ENCODE data around the gene MISP.

The MISP gene

DNA sequence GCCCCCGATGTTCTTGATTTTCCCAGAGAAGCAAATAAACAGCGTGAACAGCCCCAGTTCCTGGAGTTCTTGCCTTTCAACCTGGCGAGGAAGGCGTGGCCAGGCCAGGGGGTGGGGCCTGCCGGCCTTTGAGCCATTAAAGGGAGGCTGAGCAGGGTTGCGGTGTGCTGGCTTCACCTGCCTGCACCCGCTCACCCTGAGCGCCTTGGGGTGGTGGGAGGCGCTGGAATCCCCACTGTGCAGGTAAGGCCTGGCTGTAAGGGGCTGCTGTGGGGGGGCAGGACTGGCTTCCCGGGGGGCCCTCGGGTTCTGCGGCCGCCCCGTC lies 2.7 kb upstream of the MISP start:
- TF ChIP-seq, protein P1, sequence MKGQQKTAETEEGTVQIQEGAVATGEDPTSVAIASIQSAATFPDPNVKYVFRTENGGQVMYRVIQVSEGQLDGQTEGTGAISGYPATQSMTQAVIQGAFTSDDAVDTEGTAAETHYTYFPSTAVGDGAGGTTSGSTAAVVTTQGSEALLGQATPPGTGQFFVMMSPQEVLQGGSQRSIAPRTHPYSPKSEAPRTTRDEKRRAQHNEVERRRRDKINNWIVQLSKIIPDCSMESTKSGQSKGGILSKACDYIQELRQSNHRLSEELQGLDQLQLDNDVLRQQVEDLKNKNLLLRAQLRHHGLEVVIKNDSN (IDR thresholded peaks at IDR 0.05), result no peak
- TF ChIP-seq EP300 (IDR thresholded peaks at IDR 0.05; ENCODE audit: borderline replicate concordance), result no peak
- TF ChIP-seq NFIC (IDR thresholded peaks at IDR 0.05), result no peak
- TF ChIP-seq, protein P2, sequence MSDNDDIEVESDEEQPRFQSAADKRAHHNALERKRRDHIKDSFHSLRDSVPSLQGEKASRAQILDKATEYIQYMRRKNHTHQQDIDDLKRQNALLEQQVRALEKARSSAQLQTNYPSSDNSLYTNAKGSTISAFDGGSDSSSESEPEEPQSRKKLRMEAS (IDR thresholded peaks at IDR 0.05), result no peak
- TF ChIP-seq TEAD4 (IDR thresholded peaks at IDR 0.05), result no peak
- no peak for TF ChIP-seq FOXM1 (IDR thresholded peaks at IDR 0.05; ENCODE audit: borderline replicate concordance, low read depth)
- TF ChIP-seq TAF1 (IDR thresholded peaks at IDR 0.05; ENCODE audit: low read depth), result no peak
- TF ChIP-seq TCF12 (IDR thresholded peaks at IDR 0.05; ENCODE audit: low read depth), result no peak
- TF ChIP-seq YY1 (IDR thresholded peaks at IDR 0.05; ENCODE audit: low read depth), result no peak
- TF ChIP-seq, protein P3, sequence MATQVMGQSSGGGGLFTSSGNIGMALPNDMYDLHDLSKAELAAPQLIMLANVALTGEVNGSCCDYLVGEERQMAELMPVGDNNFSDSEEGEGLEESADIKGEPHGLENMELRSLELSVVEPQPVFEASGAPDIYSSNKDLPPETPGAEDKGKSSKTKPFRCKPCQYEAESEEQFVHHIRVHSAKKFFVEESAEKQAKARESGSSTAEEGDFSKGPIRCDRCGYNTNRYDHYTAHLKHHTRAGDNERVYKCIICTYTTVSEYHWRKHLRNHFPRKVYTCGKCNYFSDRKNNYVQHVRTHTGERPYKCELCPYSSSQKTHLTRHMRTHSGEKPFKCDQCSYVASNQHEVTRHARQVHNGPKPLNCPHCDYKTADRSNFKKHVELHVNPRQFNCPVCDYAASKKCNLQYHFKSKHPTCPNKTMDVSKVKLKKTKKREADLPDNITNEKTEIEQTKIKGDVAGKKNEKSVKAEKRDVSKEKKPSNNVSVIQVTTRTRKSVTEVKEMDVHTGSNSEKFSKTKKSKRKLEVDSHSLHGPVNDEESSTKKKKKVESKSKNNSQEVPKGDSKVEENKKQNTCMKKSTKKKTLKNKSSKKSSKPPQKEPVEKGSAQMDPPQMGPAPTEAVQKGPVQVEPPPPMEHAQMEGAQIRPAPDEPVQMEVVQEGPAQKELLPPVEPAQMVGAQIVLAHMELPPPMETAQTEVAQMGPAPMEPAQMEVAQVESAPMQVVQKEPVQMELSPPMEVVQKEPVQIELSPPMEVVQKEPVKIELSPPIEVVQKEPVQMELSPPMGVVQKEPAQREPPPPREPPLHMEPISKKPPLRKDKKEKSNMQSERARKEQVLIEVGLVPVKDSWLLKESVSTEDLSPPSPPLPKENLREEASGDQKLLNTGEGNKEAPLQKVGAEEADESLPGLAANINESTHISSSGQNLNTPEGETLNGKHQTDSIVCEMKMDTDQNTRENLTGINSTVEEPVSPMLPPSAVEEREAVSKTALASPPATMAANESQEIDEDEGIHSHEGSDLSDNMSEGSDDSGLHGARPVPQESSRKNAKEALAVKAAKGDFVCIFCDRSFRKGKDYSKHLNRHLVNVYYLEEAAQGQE (IDR thresholded peaks at IDR 0.05; ENCODE audit: low read depth), result no peak
- no peak for TF ChIP-seq EGR1 (IDR thresholded peaks at IDR 0.05)
- TF ChIP-seq ZBTB7A (IDR thresholded peaks at IDR 0.05; ENCODE audit: low read depth), result no peak
- no peak for TF ChIP-seq CEBPB (IDR thresholded peaks at IDR 0.05)

DNA sequence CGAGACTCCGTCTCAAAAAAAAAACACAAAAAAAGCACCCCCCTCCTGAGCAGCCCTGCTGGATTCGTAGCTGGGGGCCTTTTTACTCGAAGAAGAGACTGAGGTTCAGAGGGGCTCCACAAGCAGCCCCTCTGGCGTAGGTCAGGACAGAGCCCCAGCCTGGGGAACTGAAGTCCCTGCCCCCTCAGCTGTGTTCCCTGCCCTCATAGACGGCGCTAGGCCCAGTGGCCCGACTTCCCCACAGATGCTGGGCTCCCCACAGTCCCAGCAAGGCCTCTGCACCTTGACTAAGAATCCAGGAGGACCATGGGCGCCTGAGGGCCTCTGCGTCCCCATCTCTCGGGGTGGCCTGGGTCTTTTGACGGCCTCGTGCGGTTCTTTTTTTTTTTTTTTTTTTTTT lies 1.1 kb upstream of the MISP start:
- no peak for TF ChIP-seq CREB1 (IDR thresholded peaks at IDR 0.05; ENCODE audit: low read depth)
- no peak for TF ChIP-seq TEAD4 (IDR thresholded peaks at IDR 0.05)
- TF ChIP-seq YY1 (IDR thresholded peaks at IDR 0.05; ENCODE audit: low read depth), result no peak
- no peak for TF ChIP-seq EP300 (IDR thresholded peaks at IDR 0.05; ENCODE audit: borderline replicate concordance)
- TF ChIP-seq, protein P1 (IDR thresholded peaks at IDR 0.05), result no peak
- no peak for TF ChIP-seq ZBTB7A (IDR thresholded peaks at IDR 0.05; ENCODE audit: low read depth)
- TF ChIP-seq RAD21 (IDR thresholded peaks at IDR 0.05; ENCODE audit: low read depth), result no peak
- TF ChIP-seq, protein P3 (IDR thresholded peaks at IDR 0.05; ENCODE audit: low read depth), result no peak
- no peak for TF ChIP-seq FOXM1 (IDR thresholded peaks at IDR 0.05; ENCODE audit: borderline replicate concordance, low read depth)
- no peak for TF ChIP-seq TCF12 (IDR thresholded peaks at IDR 0.05; ENCODE audit: low read depth)
- no peak for TF ChIP-seq EGR1 (IDR thresholded peaks at IDR 0.05)
- no peak for TF ChIP-seq CEBPB (IDR thresholded peaks at IDR 0.05)
- no peak for TF ChIP-seq NFIC (IDR thresholded peaks at IDR 0.05)

DNA sequence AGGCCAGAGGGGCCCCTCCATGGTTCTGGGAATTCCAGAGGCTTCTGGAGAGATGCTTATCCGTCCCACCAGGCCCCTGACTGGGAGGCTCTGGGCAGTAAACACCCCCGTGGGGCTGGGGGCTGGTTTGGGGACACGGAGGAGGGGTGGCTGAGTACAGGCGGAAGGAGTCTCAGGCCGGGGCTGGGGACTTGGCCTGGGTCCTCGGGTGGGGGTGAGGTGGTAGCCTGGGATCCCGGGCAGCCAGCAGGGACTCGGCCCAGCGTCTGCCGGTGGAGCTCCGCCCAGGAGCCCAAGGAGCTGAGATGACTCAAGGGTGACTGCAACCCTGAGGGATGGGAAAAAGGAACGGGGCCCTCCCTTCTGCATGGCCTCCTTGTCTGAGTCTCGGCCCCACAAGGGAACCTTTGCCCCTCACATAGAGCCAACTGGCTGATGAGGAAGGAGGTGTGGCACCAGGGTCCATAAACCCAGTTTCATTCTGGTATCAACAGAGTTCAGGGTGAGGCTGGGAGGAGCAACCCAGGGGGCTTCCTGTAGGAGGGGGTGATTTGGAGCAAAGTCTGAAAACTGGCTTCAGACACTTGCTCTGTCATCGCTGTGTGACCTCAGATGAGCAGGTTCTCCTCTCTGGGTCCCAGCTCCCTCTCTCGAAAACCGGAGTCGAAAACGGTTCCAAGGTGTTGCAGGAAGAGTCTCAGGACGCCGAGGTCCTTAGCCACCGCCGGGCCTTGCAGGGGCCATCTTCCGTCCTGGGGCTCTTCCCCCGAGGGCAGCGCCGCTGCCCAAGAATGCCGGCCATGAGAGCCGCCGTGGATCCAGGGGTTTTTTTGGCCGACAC lies 809 bp downstream of the MISP start:
- TF ChIP-seq RAD21 (IDR thresholded peaks at IDR 0.05; ENCODE audit: low read depth) (no peak), TCF12 (IDR thresholded peaks at IDR 0.05; ENCODE audit: low read depth) (no peak), EP300 (IDR thresholded peaks at IDR 0.05; ENCODE audit: borderline replicate concordance) (no peak), FOXM1 (IDR thresholded peaks at IDR 0.05; ENCODE audit: borderline replicate concordance, low read depth) (no peak), CREB1 (IDR thresholded peaks at IDR 0.05; ENCODE audit: low read depth) (no peak), CEBPB (IDR thresholded peaks at IDR 0.05) (no peak), NFIC (IDR thresholded peaks at IDR 0.05) (no peak), ZBTB7A (IDR thresholded peaks at IDR 0.05; ENCODE audit: low read depth) (no peak; the same call in 1 of the 2 replicates), EGR1 (IDR thresholded peaks at IDR 0.05) (no peak), TAF1 (IDR thresholded peaks at IDR 0.05; ENCODE audit: low read depth) (no peak)
- TF ChIP-seq, protein P3 (IDR thresholded peaks at IDR 0.05; ENCODE audit: low read depth), result no peak
- TF ChIP-seq, protein P2 (IDR thresholded peaks at IDR 0.05), result no peak
- TF ChIP-seq, protein P1 (IDR thresholded peaks at IDR 0.05), result no peak
